ENCODE measurements around the gene CASZ1.
A peak's percentile ranks its signal among the peaks of the same experiment; 100 is the strongest.

The CASZ1 gene

DNA sequence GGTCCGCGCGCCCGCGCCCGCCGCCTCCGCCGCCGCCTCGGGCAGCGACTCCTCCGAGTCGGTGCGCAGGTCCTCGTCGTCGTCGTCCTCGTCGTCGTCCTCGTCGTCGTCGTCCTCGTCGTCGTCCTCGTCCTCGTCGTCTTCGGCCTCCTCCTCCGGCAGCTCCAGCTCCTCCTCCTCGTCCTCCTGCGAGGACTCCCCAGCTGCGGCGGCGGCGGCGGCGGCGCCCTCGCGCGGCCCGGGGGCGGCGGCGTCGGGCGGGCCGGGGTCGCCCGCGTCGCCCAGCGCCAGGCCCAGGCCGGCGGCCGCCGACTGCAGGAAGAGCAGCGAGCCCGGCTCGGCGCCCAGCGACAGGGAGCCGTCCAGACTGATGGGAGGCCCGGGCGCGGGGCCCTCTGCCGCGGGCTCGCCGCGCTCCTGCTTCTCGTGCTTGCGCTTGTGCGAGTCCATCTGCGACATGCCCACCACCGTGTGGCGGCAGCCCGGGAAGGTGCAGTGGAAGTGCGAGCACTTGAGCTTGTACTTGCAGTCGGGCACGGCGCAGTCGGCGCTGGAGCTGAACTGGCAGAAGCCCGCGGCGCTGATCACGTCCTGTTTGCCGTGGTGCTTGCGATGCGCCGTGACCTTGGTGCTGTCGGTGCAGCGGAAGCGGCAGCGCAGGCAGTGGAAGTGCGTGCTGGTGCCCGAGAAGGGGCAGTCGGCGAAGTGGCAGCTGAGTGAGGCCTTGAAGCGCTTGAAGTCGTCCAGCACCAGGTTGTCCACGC lies 157.3 kb downstream of the CASZ1 start:
- no peak for DNase-seq

DNA sequence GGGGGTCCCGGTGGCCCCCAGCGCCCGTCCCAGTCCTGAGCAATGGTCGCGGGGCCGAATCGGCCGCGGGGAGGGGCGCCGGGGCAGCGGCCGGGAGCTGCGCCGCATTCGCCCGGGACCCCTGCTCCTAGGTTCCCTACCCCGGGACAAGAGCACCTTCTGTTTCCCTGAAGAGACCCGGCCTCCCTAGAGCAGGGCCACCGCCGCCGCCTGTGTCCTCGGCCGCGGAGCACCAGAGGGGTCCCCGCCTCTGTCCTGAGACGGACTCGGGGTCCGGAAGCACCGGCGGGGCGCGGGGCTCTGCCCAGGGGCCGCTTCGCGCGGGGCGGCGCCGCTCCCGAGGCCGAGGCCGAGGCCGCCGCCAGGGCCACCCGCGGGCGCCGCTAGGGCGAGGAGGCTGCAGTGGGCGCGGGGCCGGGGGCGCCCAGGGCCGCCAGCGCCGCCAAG lies 157.9 kb downstream of the CASZ1 start:
- no peak for DNase-seq

GRCh38 chr1:10637834-10638558 lies 158.4 kb downstream of the CASZ1 start:
- no peak for DNase-seq

DNA sequence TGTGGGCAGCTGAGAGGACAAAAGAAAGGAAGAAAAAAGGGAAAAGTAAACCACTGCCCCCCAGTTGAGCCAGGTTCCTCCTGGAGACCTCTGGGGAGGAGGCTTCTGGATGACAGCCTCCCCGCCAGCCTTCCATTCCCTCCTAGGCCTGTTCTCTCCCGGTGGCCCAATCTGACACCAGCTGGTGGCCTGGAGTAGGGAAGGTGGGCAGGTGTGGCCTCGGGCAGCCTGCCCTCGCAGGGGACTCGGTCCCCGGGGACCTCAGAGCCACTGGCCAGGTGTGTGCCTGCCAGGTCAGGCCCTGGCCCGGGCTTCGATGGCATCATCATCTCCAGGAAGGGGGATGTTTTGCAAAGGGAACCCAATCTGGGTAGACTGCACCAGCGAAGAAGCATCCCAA lies 159.0 kb downstream of the CASZ1 start:
- DNase-seq = no peak

- no peak for DNase-seq
These were observed 160.5 kb downstream of the CASZ1 start for GRCh38 chr1:10635992-10636391.

- DNase-seq = no peak
These were observed 161.2 kb downstream of the CASZ1 start for GRCh38 chr1:10635085-10635896.

- DNase-seq = no peak
These were observed 161.9 kb downstream of the CASZ1 start for GRCh38 chr1:10634428-10635084.

DNA sequence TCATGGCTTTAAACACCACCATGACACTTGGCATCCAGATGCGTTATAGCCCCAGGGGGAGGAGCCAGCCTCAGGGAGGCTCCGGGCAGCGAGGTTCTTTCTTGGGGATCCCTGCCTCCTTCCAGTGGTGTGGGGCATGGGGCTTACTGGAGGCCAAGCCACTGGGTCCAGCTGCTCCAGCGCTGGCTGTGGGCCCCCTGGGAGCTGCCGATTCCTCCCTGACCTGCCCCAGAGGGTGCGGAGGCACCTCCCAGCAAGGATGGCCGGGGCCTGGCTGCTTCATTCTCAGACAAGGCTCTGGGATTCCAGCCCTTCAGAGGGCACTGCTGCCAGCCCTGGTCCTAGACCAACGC lies 162.4 kb downstream of the CASZ1 start:
- no peak for DNase-seq

DNA sequence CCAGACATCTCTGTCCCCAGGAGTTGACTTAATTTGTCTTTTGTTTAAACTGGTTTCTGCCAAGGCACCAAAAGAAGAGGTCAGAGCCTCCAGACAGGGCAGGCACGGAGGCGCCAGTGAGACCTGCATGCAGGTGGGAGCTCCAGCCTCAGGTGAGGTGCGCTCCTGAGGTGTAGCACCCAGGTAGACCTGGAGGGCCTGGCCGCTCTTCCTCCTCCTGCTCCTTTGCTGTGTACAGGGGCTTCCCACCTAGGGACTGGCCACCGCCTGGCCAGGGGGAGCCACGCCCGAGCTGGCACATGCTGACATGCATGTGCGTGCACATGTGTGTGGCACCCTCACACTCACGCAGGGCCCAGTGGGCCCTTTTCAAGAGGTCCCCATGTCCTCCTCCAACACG lies 163.0 kb downstream of the CASZ1 start:
- DNase-seq = no peak

DNA sequence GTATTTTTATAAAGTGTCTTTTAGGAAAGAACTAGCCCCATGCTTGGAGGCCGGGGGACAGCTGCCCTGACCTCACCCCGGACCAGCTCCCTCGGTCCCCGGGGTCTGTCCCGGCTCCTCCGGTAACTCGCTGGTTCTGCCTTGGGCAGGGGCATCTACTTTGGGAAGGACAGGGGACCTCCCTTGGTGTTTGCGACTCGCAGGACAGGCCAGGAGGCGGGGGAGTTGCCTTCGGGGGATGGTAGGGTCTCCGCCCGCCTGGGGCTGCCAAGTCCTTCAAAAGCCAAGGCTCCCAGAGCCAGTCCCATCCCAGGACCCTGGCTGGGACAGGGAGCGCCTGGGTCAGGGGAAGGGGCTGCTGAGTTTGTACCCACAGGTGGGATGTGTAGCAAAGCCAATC lies 163.8 kb downstream of the CASZ1 start:
- DNase-seq = no peak

- DNase-seq = no peak
These were observed 164.4 kb downstream of the CASZ1 start for GRCh38 chr1:10631811-10632593.

GRCh38 chr1:10631121-10631810 lies 165.2 kb downstream of the CASZ1 start:
- no peak for DNase-seq

- DNase-seq = no peak
These were observed 165.8 kb downstream of the CASZ1 start for GRCh38 chr1:10630661-10631120.

DNA sequence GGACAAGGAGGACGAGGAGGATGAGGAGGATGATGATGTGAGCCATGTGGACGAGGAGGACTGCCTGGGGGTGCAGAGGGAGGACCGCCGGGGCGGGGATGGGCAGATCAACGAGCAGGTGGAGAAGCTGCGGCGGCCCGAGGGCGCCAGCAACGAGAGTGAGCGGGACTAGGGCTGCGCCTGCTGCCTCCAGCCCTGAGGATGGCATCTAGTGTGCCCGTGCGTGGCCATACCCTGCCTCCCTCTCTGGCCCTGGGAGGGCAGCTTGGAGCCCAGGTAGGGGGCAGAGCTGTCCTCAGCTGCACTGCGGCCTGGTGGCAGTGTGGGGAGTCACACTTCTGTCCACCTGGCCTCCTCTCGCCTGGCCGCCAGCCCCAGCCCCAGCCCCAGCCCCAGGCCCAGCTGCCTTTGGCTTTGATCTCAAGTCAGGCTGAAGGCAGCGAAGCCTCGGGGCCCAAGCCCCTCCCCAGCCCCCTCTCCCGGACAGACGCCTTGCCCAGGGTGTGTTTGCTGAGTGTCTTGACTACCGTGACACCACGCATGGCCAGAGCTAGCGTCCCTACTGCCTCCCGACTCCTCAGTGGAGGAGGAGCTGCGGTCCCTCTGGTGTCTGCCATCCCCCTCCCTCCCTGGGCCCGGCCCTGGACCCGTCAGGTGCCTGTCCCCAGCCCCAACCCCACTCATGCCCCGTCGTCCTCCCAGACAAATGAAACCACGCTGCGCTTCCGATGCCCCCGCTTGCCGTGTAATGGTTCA lies 166.5 kb downstream of the CASZ1 start:
- no peak for DNase-seq

- DNase-seq = no peak
These were observed 167.2 kb downstream of the CASZ1 start for GRCh38 chr1:10629091-10629815.

DNA sequence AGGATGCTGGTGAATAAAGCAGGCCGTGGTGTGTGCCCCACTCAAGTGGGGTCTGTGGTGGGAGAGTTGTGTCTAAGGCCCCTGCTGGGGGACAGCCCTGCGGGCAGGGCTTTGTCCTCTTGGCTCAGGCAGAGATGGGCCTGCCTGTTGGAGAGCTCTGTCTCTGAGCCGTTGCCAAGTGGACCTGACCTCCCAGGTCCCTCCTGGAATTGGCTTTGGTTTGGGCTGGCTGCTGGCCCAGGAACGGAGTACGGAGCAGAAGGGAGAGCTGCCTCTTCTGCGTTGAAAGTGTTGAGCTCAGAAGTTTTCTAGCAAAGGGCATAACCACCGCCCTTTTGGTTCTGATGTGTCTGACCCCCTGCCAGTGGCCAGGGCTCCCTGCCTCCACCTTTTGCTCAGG lies 167.8 kb downstream of the CASZ1 start:
- peak in 9 of 51 donors; percentile 10 to 48 (median 24) for DNase-seq

- DNase-seq = no peak
These were observed 169.5 kb downstream of the CASZ1 start for GRCh38 chr1:10626791-10627410.

- no peak for DNase-seq
These were observed 170.2 kb downstream of the CASZ1 start for GRCh38 chr1:10626131-10626731.
